OCI-LY7 (cell line): ENCODE measurements around the gene ASB15. TPM values are rescaled to one million over a fixed set of nuclear protein-coding genes. Genes with fewer than 3 reads are reported as not detected.

ENCODE experiments used
- BruUV-seq: library from RNA; stranded (reverse); fragments of 400-500 nt; replicated peaks from 2 replicates; lab custom pipeline; 2021; lab: Mats Ljungman, UMichigan
- CTCF ChIA-PET: fragments of 300-600 bp; sonication (Branson Sonifier 250); formaldehyde crosslinking; loops from one replicate; lab custom pipeline; 2022; ENCODE audit warnings: antibody characterized with exemption; ENCODE audit not compliant: unreplicated experiment; lab: Charles Lee
- POLR2A ChIA-PET: fragments of 300-600 bp; sonication (Branson Sonifier 250); formaldehyde crosslinking; loops from one replicate; lab custom pipeline; 2022; ENCODE audit warnings: antibody characterized with exemption; lab: Charles Lee
- DNase-seq: peaks from one replicate; pipeline ENCODE4 v3.0.0-alpha.2; 2015; ENCODE audit warnings: low spot score
- H2AFZ ChIP-seq: fragments of 200-600 bp; sonication (generic), shearing (Covaris generic); 2 replicates; pipeline ENCODE4 v1.6.1; 2014; ENCODE audit warnings: mild to moderate bottlenecking, antibody characterized with exemption, low read length, moderate library complexity
- H3K27ac ChIP-seq: fragments of 200-600 bp; sonication (generic); 2 replicates; pipeline ENCODE4 v1.5.1; 2014; ENCODE audit warnings: mixed run types, low read depth, mild to moderate bottlenecking, moderate library complexity, low read length, inconsistent platforms; ENCODE audit not compliant: poor library complexity, severe bottlenecking
- H3K36me3 ChIP-seq: fragments of 200-600 bp; sonication (generic); 2 replicates; pipeline ENCODE4 v1.6.1; 2014; ENCODE audit warnings: mild to moderate bottlenecking, antibody characterized with exemption, low read length, moderate library complexity, mixed read lengths; ENCODE audit not compliant: insufficient read depth
- H3K4me1 ChIP-seq: fragments of 200-600 bp; sonication (generic); 2 replicates; pipeline ENCODE4 v1.5.1; 2014; ENCODE audit warnings: mild to moderate bottlenecking, low read length; ENCODE audit not compliant: insufficient read depth, poor library complexity, severe bottlenecking
- H3K4me2 ChIP-seq: fragments of 200-600 bp; sonication (generic); 2 replicates; pipeline ENCODE4 v1.6.1; 2014; ENCODE audit warnings: mild to moderate bottlenecking, low read length
- H3K4me3 ChIP-seq: fragments of 200-600 bp; sonication (generic); 2 replicates; pipeline ENCODE4 v1.5.1; 2014; ENCODE audit warnings: mild to moderate bottlenecking, low read depth, low read length; ENCODE audit not compliant: poor library complexity, severe bottlenecking
- H3K79me2 ChIP-seq: fragments of 200-600 bp; sonication (generic); 2 replicates; pipeline ENCODE4 v1.6.1; 2016; ENCODE audit warnings: low read depth, mild to moderate bottlenecking, low read length, moderate library complexity, mixed read lengths; ENCODE audit not compliant: insufficient read depth
- H3K9me2 ChIP-seq: fragments of 200-600 bp; sonication (generic); 2 replicates; pipeline ENCODE4 v1.6.1; 2016; ENCODE audit warnings: mild to moderate bottlenecking, low read length, mixed read lengths; ENCODE audit not compliant: insufficient read depth
- H3K9me3 ChIP-seq: fragments of 200-600 bp; sonication (generic); 2 replicates; pipeline ENCODE4 v1.6.1; 2014; ENCODE audit warnings: mild to moderate bottlenecking, mixed run types, low read length, mixed read lengths
- H4K20me1 ChIP-seq: fragments of 200-600 bp; sonication (generic); 2 replicates; pipeline ENCODE4 v1.6.1; 2014; ENCODE audit warnings: mild to moderate bottlenecking, antibody characterized with exemption, low read length, moderate library complexity, mixed read lengths; ENCODE audit not compliant: insufficient read depth
- EZH2phosphoT487 ChIP-seq: fragments of 200-600 bp; sonication (generic); IDR thresholded peaks from 2 replicates; pipeline ENCODE4 v1.6.1; 2018; ENCODE audit warnings: low read depth, borderline replicate concordance, mild to moderate bottlenecking, mixed run types, antibody characterized with exemption, low read length, moderate library complexity, mixed read lengths
- intact Hi-C: fragments of 100-400 bp; cut with micrococcal nuclease; formaldehyde crosslinking; loops from one replicate; pipeline ENCODE4 v1.10.0; 2022; ENCODE audit not compliant: unreplicated experiment
- total RNA-seq, 2 experiments: library from RNA; depleted of rRNA in 1 of 2; stranded (reverse); fragments of >200 nt in 1 of 2; shearing (Covaris generic) in 1 of 2; gene quantifications; 2 replicates each; pipeline ENCODE4 v1.2.3, GENCODE V29; 2014 to 2022
- TF ChIP-seq, protein P1 (sequence below): fragments of 200-600 bp; sonication (generic); conservative IDR thresholded peaks from 2 replicates; pipeline ENCODE4 v1.5.1; 2014; ENCODE audit warnings: mild to moderate bottlenecking, antibody characterized with exemption, low read length, moderate library complexity, mixed read lengths

Gene ASB15
- total RNA-seq, 2 experiments from 2014 or later = not detected

DNA sequence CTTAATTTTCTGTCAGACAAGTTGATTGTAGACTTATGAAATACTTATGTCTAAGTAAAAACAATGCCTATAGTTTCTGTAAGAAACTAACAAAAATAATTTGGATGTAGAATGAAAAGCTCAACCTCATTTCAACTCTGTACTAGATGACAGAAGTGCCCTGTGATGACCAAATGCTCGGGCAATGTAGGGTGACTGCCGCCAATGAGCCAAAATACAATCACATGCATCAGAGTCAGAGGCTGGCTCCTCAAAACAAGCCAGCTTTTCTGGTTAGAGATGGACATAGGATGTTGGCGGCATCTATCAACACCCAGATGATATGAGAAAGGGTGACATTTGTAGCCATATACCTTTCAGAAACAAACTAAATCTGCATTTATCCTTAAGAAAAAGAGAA lies 78.0 kb downstream of the ASB15 start:
- no peak for DNase-seq
- H3K36me3 ChIP-seq = peaks cover 18% of the 10 kb centered on the region; the same call in 1 of the 2 replicates
- H3K4me2 ChIP-seq = no peak overlapping the region
- no peak overlapping the region for H2AFZ ChIP-seq
- no peak overlapping the region for H3K27ac ChIP-seq
- ChIA-PET POLR2A (interaction anchor here (0.7 to 1.2 kb wide), 3 partner anchors 27 to 208 kb away, joined by 3 to 6 read pairs (median 4); partner anchors contain the start of gene WASL), CTCF (no interaction called here)
- TF ChIP-seq EZH2phosphoT487 = no peak
- TF ChIP-seq, protein P1, sequence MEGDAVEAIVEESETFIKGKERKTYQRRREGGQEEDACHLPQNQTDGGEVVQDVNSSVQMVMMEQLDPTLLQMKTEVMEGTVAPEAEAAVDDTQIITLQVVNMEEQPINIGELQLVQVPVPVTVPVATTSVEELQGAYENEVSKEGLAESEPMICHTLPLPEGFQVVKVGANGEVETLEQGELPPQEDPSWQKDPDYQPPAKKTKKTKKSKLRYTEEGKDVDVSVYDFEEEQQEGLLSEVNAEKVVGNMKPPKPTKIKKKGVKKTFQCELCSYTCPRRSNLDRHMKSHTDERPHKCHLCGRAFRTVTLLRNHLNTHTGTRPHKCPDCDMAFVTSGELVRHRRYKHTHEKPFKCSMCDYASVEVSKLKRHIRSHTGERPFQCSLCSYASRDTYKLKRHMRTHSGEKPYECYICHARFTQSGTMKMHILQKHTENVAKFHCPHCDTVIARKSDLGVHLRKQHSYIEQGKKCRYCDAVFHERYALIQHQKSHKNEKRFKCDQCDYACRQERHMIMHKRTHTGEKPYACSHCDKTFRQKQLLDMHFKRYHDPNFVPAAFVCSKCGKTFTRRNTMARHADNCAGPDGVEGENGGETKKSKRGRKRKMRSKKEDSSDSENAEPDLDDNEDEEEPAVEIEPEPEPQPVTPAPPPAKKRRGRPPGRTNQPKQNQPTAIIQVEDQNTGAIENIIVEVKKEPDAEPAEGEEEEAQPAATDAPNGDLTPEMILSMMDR = no peak
- no peaks in the 10 kb centered on the region for H3K9me2 ChIP-seq
- no TSS peak for BruUV-seq
- H3K4me1 ChIP-seq = no peaks in the 10 kb centered on the region
- no peaks in the 10 kb centered on the region for H3K9me3 ChIP-seq
- H3K4me3 ChIP-seq = no peak overlapping the region
- intact Hi-C loops = no loop called here
- H4K20me1 ChIP-seq = no peaks in the 10 kb centered on the region
- H3K79me2 ChIP-seq = no peaks in the 10 kb centered on the region

DNA sequence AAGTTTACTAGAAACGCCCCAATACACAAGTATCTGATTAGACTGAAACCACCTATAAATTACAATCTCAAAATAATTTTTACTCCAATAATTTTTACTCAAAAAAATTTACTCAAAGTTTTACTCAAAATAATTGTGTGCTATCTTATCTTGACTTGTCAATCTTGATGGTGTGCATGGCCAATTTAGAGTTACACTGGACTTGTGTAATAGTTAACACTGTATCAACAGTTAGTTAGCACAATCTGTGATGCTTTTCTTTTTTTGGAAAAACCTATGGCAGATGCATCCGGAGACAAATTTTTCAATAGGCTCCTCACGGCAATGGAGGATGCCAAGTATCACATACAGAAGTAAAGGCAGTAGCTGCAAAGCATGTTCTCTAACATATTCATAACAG lies 79.0 kb downstream of the ASB15 start:
- H4K20me1 ChIP-seq = no peaks in the 10 kb centered on the region
- DNase-seq = no peak
- H3K27ac ChIP-seq = no peak overlapping the region
- no peak overlapping the region for H2AFZ ChIP-seq
- no peaks in the 10 kb centered on the region for H3K9me2 ChIP-seq
- no peaks in the 10 kb centered on the region for H3K9me3 ChIP-seq
- no peak overlapping the region for H3K4me3 ChIP-seq
- ChIA-PET CTCF (no interaction called here), POLR2A (interaction anchor here (0.6 to 1.1 kb wide), 2 partner anchors 56 to 1752 kb away, joined by 3 to 5 read pairs; no protein-coding TSS in a partner anchor)
- TF ChIP-seq, protein P1 = no peak
- no peak for TF ChIP-seq EZH2phosphoT487
- no TSS peak for BruUV-seq
- H3K4me1 ChIP-seq = no peaks in the 10 kb centered on the region
- H3K4me2 ChIP-seq = no peak overlapping the region
- no peaks in the 10 kb centered on the region for H3K79me2 ChIP-seq
- peaks cover 18% of the 10 kb centered on the region; the same call in 1 of the 2 replicates for H3K36me3 ChIP-seq
- intact Hi-C loops = no loop called here

DNA sequence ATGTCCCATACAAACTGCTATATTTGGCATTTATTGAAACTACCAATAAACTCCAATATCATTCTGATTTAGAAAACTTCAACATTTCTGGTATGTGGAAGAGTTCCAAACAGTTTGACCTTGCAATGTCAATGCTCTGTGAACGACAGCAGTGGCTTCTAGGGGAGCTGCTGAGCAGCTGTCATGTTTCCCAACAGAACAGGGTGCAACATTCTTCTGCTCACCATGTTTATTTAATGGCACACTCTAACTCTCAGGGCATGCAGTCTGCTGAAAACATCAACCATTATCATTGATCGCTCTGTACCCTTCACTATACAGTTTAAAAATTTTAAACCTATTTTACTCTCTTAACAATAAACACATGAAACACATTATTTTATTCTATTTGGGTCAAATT lies 79.9 kb downstream of the ASB15 start:
- H3K9me2 ChIP-seq = no peaks in the 10 kb centered on the region
- H2AFZ ChIP-seq = no peak overlapping the region
- CTCF ChIA-PET = no interaction called here
- no TSS peak for BruUV-seq
- peaks cover 18% of the 10 kb centered on the region; the same call in 1 of the 2 replicates for H3K36me3 ChIP-seq
- TF ChIP-seq, protein P1 = no peak
- TF ChIP-seq EZH2phosphoT487 = no peak
- intact Hi-C loops = no loop called here
- DNase-seq = no peak
- no peaks in the 10 kb centered on the region for H3K4me1 ChIP-seq
- POLR2A ChIA-PET = interaction anchor here (1.1 kb wide), 1 partner anchor 57 kb away, joined by 3 read pairs; no protein-coding TSS in a partner anchor
- H3K4me3 ChIP-seq = no peak overlapping the region
- no peaks in the 10 kb centered on the region for H3K9me3 ChIP-seq
- H4K20me1 ChIP-seq = no peaks in the 10 kb centered on the region
- H3K27ac ChIP-seq = no peak overlapping the region
- no peaks in the 10 kb centered on the region for H3K79me2 ChIP-seq
- no peak overlapping the region for H3K4me2 ChIP-seq
